Forelimb muscle (tissue), 1 donor: Measurements from ENCODE around the gene DERA. TPM values are rescaled to one million over a fixed set of nuclear protein-coding genes. Genes with fewer than 3 reads are reported as not detected.

ENCODE experiments used
- DNase-seq: peaks from one replicate; pipeline ENCODE4 v3.0.0-alpha.2; 2013; ENCODE audit warnings: low read depth
- polyA plus RNA-seq: library from polyadenylated mRNA; unstranded; fragments of 120-200 nt; gene quantifications from one replicate; pipeline ENCODE4 v1.2.1, GENCODE V29; 2013; ENCODE audit not compliant: insufficient read length

DERA gene
- polyA plus RNA-seq, 1 donor: 28.0 TPM

DNA sequence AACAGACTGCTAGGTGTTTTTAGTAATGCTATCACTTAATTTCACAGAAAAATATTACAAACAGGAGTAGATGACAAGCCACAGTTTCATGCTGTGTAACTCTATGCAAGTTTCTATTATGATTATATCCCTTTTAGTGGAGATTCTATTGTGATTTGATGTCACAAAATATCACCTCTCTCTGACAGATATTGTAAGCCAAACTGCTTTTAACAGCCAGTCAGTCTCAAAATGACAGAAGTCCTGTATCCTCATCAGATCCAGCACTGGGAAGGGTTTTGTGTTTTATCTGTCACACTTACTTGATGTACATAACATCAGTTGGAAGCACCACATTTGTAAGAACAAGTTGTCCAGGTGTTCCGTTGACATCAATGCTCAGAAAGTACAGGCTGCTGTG is 164.8 kb downstream of the DERA start:
- no peak for DNase-seq

DNA sequence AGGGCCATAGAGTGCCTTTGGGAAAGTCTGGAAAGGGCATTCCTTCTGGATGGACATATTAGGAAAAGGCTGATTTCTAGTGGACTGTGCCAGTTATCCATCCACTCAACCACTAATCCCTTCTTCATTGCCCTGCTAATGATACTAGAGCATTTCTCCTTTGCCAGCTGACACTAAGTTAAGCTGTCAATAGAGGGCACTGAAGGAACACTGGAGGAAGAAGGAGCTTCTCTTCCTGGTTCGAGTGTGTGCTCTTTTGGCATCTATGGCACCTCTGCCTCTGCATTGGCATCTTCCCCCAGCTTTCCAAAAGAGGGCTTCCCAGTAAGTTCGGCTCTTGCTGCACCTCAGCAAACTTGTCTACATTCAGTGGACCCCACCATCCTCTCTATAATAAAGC is 165.4 kb downstream of the DERA start:
- no peak for DNase-seq

DNA sequence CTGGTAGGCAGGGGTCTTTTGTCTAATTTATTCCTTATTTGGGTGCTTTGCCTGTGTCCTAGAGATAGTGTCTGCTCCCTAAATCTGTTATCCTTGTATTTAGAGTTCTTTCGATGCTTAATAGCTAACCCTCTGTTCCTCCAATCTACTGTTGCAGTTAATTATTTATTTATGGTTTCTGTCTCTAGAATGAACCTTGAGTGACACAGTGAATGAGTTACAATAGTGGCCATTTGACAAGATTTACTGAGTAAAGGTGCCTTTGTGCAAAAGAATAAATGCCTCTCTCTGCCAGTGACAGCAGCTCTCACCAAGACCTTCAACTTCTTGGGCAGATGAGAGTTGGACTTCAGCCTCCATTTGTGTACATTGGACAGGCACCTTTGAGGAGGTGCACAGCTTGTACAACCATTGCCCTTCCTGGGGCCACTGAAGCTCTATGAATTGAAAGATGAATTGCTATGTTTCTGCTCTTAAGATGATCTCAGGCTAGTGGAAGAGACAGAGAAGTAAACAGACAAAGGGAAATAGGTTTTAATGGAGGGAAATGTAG is 165.9 kb downstream of the DERA start:
- no peak for DNase-seq

DNA sequence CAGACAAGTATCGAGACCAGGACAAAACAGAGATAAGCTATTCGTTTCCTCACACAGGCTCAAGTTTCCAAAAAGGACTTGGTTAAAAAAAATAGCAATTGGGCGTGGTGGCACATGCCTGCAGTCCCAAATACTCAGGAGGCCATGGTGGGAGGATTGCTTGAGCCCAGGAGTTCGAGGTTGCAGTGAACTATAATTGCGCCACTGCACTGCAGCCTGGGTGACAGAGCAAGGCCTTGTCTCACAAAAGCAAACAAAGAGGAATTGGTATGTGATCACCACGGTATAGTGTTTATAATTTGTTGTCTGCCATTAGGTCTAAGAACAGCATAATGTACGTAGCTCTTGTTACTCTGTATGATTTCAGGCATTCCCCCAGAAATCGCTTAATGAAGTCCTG is 175.3 kb downstream of the DERA start:
- DNase-seq: no peak

DNA sequence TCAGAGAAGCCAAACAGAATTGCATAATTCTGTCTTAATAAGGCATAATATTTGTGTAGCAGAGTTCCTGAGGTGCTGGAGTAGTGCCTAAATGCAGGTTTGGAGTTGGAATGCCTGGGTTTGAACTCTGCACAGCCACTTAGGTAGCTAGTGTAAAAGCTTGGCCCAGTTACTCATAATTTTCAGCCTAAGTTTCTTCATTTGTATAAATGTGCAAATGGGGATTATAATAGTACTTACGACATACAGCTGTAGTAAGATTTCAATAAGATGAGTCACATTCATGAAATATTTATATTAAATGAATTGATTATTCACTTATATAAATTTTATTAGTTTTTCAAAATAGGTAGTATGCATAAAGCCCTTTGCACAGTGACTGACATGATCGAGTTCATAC is 175.8 kb downstream of the DERA start:
- DNase-seq: no peak

Other genes starting within 250 kb of the DERA start
- 31.5 TPM for gene EPS8, start 121.9 kb upstream of the DERA start, polyA plus RNA-seq
- gene STRAP, start 28.9 kb upstream of the DERA start, polyA plus RNA-seq: 116 TPM